Stimulated activated CD8-positive, alpha-beta memory T cell treated with anti-CD3 and anti-CD28 coated beads, Interleukin-4, amount 100 ng/mL, for 4 hours (primary cell): Measurements from ENCODE around the gene GTF3C1.
"Not testable (repeated sequence)": the region's sequence is repeated elsewhere in the genome, so short reads cannot be mapped to it uniquely, and the experiment has no call there.

Source experiments
- DNase-seq, 2 donors: peaks; one replicate each; pipeline ENCODE4 v3.0.0-alpha.2; 2020; ENCODE audit warnings: low read depth in 2 of 2, low spot score in 1 of 2

Gene GTF3C1

GRCh38 chr16:27448532-27449433, 100.9 kb downstream of the GTF3C1 start:
- no peak for DNase-seq

GRCh38 chr16:27447301-27447700, 102.4 kb downstream of the GTF3C1 start:
- DNase-seq = no peak

GRCh38 chr16:27446721-27447120, 103.0 kb downstream of the GTF3C1 start:
- peak; percentile 64 to 75 for DNase-seq

GRCh38 chr16:27445502-27446175, 104.1 kb downstream of the GTF3C1 start:
- DNase-seq = no peak

GRCh38 chr16:27444470-27444869, 105.2 kb downstream of the GTF3C1 start:
- no peak for DNase-seq

GRCh38 chr16:27444015-27444414, 105.7 kb downstream of the GTF3C1 start:
- no peak for DNase-seq

GRCh38 chr16:27441998-27442397, 107.7 kb downstream of the GTF3C1 start:
- DNase-seq = no peak

GRCh38 chr16:27441276-27441675, 108.4 kb downstream of the GTF3C1 start:
- no peak for DNase-seq

GRCh38 chr16:27439271-27440018, 110.3 kb downstream of the GTF3C1 start:
- no peak for DNase-seq

GRCh38 chr16:27437946-27438345, 111.8 kb downstream of the GTF3C1 start:
- no peak for DNase-seq

- DNase-seq = no peak
Observed at GRCh38 chr16:27436921-27437650, 112.6 kb downstream of the GTF3C1 start.

GRCh38 chr16:27436065-27436464, 113.6 kb downstream of the GTF3C1 start:
- no peak for DNase-seq

GRCh38 chr16:27435146-27435545, 114.6 kb downstream of the GTF3C1 start:
- not testable (repeated sequence) for DNase-seq

GRCh38 chr16:27434141-27435051, 115.3 kb downstream of the GTF3C1 start:
- no peak for DNase-seq

GRCh38 chr16:27433636-27434035, 116.1 kb downstream of the GTF3C1 start:
- DNase-seq = no peak

- DNase-seq = not testable (repeated sequence)
Observed at GRCh38 chr16:27433191-27433590, 116.5 kb downstream of the GTF3C1 start.

GRCh38 chr16:27432558-27432957, 117.2 kb downstream of the GTF3C1 start:
- DNase-seq = no peak

- DNase-seq = no peak
Observed at GRCh38 chr16:27431773-27432532, 117.8 kb downstream of the GTF3C1 start.

- no peak for DNase-seq
Observed at GRCh38 chr16:27430923-27431484, 118.7 kb downstream of the GTF3C1 start.
